K562 (cell line): ENCODE data around the gene PLCG2. TPM values are rescaled to one million over a fixed set of nuclear protein-coding genes. Genes with fewer than 3 reads are reported as not detected.

Source experiments
- ATAC-seq: fragments of 200-7000 bp; cut with Tn5 transposase; 3 replicates; pipeline ENCODE4 v1.9.1; 2020; ENCODE audit warnings: moderate library complexity
- BruUV-seq: library from RNA; stranded (reverse); fragments of 400-500 nt; replicated peaks from 2 replicates; lab custom pipeline; 2021; lab: Mats Ljungman, UMichigan
- CTCF ChIA-PET: fragments of 300-600 bp; formaldehyde crosslinking; extraction: SDS; loops from one replicate; lab custom pipeline; 2021; ENCODE audit warnings: low intra/inter-chr PET ratio; lab: Yijun Ruan, JAX
- POLR2A ChIA-PET: fragments of 300-600, 350-650 bp; sonication (Branson Sonifier 250); formaldehyde crosslinking; extraction: SDS; loops from one replicate; lab custom pipeline; 2021; ENCODE audit warnings: antibody characterized with exemption, inconsistent platforms; lab: Yijun Ruan, JAX
- DNase-seq, 4 experiments: peaks; one replicate each; pipeline versions ENCODE4 v3.0.0 to v3.0.0-alpha.2; 2011 to 2018; ENCODE audit warnings: low spot score in 3 of 4, mixed read lengths in 3 of 4; ENCODE audit errors: extremely low read depth in 1 of 4
- FAIRE-seq: peaks from 2 replicates; lab custom pipeline; 2011; peaks lifted over from hg19 to GRCh38; lab: Jason Lieb, UNC
- H2AFZ ChIP-seq: 2 replicates; pipeline ENCODE4 v1.6.0; 2011; ENCODE audit warnings: low read depth, low read length, control low read depth, inconsistent platforms
- H3K27ac ChIP-seq: fragments of 200-600 bp; 3 replicates; pipeline ENCODE4 v1.8.0; 2011; ENCODE audit warnings: low read depth, mild to moderate bottlenecking, control low read depth, inconsistent platforms, low read length, moderate library complexity, mixed read lengths; ENCODE audit errors: extremely low read depth
- H3K27me3 ChIP-seq, 2 experiments: fragments of 300-600 bp in 1 of 2; 2 replicates in 1 of 2; 3 replicates in 1 of 2; pipeline versions ENCODE4 v1.6.0 to v1.8.0; 2011; ENCODE audit warnings: inconsistent platforms in 2 of 2, low read length in 2 of 2, mild to moderate bottlenecking in 1 of 2, mixed read lengths in 1 of 2, moderate library complexity in 1 of 2; ENCODE audit not compliant: control insufficient read depth in 2 of 2, insufficient read depth in 2 of 2
- H3K36me3 ChIP-seq: fragments of 300-600 bp; 3 replicates; pipeline ENCODE4 v1.8.0; 2011; ENCODE audit warnings: mild to moderate bottlenecking, low read length, inconsistent platforms; ENCODE audit not compliant: control insufficient read depth, insufficient read depth
- H3K4me1 ChIP-seq, 2 experiments: fragments of 200-600 bp in 1 of 2; replicated peaks in 1 of 2; 2 replicates in 1 of 2; 3 replicates in 1 of 2; pipeline versions ENCODE4 v1.5.1 to v1.8.0; 2011; ENCODE audit warnings: inconsistent platforms in 2 of 2, low read length in 2 of 2, mild to moderate bottlenecking in 1 of 2, mixed read lengths in 1 of 2, moderate library complexity in 1 of 2; ENCODE audit not compliant: control insufficient read depth in 2 of 2, insufficient read depth in 2 of 2
- H3K4me2 ChIP-seq: 2 replicates; pipeline ENCODE4 v1.6.1; 2011; ENCODE audit warnings: low read length, control low read depth, inconsistent platforms, mixed read lengths; ENCODE audit not compliant: insufficient read depth
- H3K4me3 ChIP-seq: fragments of 200-600 bp; sonication (generic), shearing (Covaris generic); 2 replicates; pipeline ENCODE4 v1.5.1; 2016; ENCODE audit warnings: control low read depth, inconsistent platforms
- H3K79me2 ChIP-seq: fragments of 200-600 bp; 3 replicates; pipeline ENCODE4 v1.8.0; 2011; ENCODE audit warnings: low read length, inconsistent platforms; ENCODE audit not compliant: control insufficient read depth, insufficient read depth
- H3K9ac ChIP-seq, 2 experiments: 2 replicates each; pipeline versions ENCODE4 v1.6.0 to v1.6.1; 2011; ENCODE audit warnings: low read depth in 2 of 2, low read length in 2 of 2, control low read depth in 1 of 2, inconsistent platforms in 1 of 2, mild to moderate bottlenecking in 1 of 2, mixed read lengths in 1 of 2; ENCODE audit not compliant: insufficient read depth in 1 of 2
- H3K9me1 ChIP-seq: one replicate; pipeline ENCODE4 v1.6.0; 2011; ENCODE audit warnings: inconsistent platforms, mild to moderate bottlenecking, low read length, moderate library complexity; ENCODE audit not compliant: control insufficient read depth, insufficient read depth
- H3K9me3 ChIP-seq: replicated peaks from 2 replicates; pipeline ENCODE4 v1.5.1; 2011; ENCODE audit warnings: low read depth, low read length, inconsistent platforms; ENCODE audit not compliant: control insufficient read depth, insufficient read depth
- H4K20me1 ChIP-seq: replicated peaks from 2 replicates; pipeline ENCODE4 v1.6.1; 2011; ENCODE audit warnings: low read length, inconsistent platforms, mixed read lengths; ENCODE audit not compliant: control insufficient read depth, insufficient read depth
- ASH1L ChIP-seq: fragments of 450-650 bp; IDR thresholded peaks from 2 replicates; pipeline ENCODE4 v1.6.1; 2018; ENCODE audit warnings: borderline replicate concordance, mild to moderate bottlenecking, low read depth; ENCODE audit not compliant: partially characterized antibody
- ELF2 ChIP-seq: fragments of 250-450 bp; sonication (Bioruptor Pico); IDR thresholded peaks from 2 replicates; pipeline ENCODE4 v1.5.0; 2021; ENCODE audit warnings: mild to moderate bottlenecking
- GABPA ChIP-seq: fragments of 200-800 bp; sonication (Bioruptor generic); conservative IDR thresholded peaks from 2 replicates; pipeline ENCODE4 v1.6.1; 2016; ENCODE audit warnings: low read depth, missing genetic modification characterization, missing compliant biosample characterization
- KDM1A ChIP-seq, 2 experiments: fragments of 450-650 bp; IDR thresholded peaks; 2 replicates each; pipeline ENCODE4 v1.6.1; 2016; ENCODE audit warnings: mild to moderate bottlenecking in 2 of 2
- SP2 ChIP-seq: IDR thresholded peaks from 2 replicates; pipeline ENCODE4 v1.6.1; 2011; ENCODE audit warnings: mild to moderate bottlenecking, low read depth, low read length, moderate library complexity; ENCODE audit not compliant: poor library complexity, severe bottlenecking; ENCODE audit errors: extremely low read depth
- ZNF384 ChIP-seq: IDR thresholded peaks from 2 replicates; pipeline ENCODE4 v1.6.1; 2012; ENCODE audit warnings: low read depth, low read length, improper control_type of control experiment
- ZNF407 ChIP-seq: fragments of 450-650 bp; IDR thresholded peaks from 2 replicates; pipeline ENCODE4 v1.6.1; 2016; ENCODE audit warnings: low read depth
- ZNF592 ChIP-seq: fragments of 450-650 bp; IDR thresholded peaks from 2 replicates; pipeline ENCODE4 v1.6.1; 2017; ENCODE audit warnings: antibody characterized with exemption, mild to moderate bottlenecking
- WGBS: fragments of 100-300 bp; shearing (Covaris generic); methylation state at CpG from one replicate; pipeline ENCODE4 v1.1.6; 2016; ENCODE audit warnings: low coverage, mixed read lengths; ENCODE audit not compliant: insufficient coverage; ENCODE audit errors: missing lambda C conversion rate; 5-methylcytosine and 5-hydroxymethylcytosine counted together
- in situ Hi-C: fragments of 300-500 bp; cut with MboI; formaldehyde crosslinking; loops from 4 replicates; pipeline ENCODE4 v1.15.0; 2018; ENCODE audit warnings: inconsistent platforms, mixed read lengths
- intact Hi-C: fragments of 100-400 bp; cut with micrococcal nuclease; formaldehyde crosslinking; loops from 2 replicates; pipeline ENCODE4 v1.14.2; 2022
- polyA plus RNA-seq, 8 experiments: library from polyadenylated mRNA; depleted of rRNA in 4 of 8; stranded (reverse) in 5 of 8; unstranded in 3 of 8; fragments of >200 nt; fragmentation: Nextera tagmentation in 2 of 8; fragmentation: Illumina TruSeq in 1 of 8; extraction: Ambion mirVana in 2 of 8; extraction: Trizol in 1 of 8; gene quantifications; 2 replicates each; pipeline versions ENCODE4 v1.2.1 to v1.2.3, GENCODE V29; 2011 to 2014; ENCODE audit warnings: inconsistent platforms in 1 of 8, missing spikeins in 1 of 8
- total RNA-seq, 7 experiments: library from RNA; depleted of rRNA in 6 of 7; stranded (reverse); fragments of >200 nt in 6 of 7; fragmentation: Illumina TruSeq in 2 of 7; extraction: Trizol in 2 of 7; gene quantifications; 2 replicates each; pipeline versions ENCODE4 v1.2.1 to v1.2.3, GENCODE V29; 2011 to 2021; ENCODE audit warnings: low replicate concordance in 1 of 7

Gene PLCG2
- total and polyA plus RNA-seq, 9 of the 15 experiments (the other 6 are each of a cell fraction or from before 2014, with no cell fraction given), result 0.94 to 7.1 (median 3.1) TPM

DNA sequence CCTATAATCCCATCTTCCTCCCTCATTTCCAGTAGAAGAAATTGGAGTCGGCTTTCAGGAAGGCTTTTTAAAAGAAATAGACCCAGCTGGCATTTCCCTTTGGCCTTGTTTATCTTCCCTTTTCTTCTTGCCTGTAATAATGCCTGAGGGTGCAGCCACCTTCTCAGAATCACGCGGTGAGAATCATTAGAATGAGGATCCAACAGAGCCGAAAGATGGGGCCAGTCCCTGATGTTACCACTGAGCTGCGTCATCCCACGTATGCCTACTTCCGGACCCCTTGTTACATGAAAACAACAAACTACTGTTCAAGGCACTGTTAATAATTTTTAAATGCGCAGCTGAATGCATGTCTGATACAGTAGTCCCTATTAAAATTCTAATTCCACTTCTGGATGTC, 208.0 kb downstream of the PLCG2 start:
- Histone ChIP-seq H2AFZ (no peak overlapping the region), H3K4me3 (no peak overlapping the region)
- POLR2A ChIA-PET, result interaction anchor here (0.6 to 1.4 kb wide), 3 partner anchors 10 to 1460 kb away, joined by 3 to 5 read pairs (median 3); no protein-coding TSS in a partner anchor
- BruUV-seq, result no TSS peak
- TF ChIP-seq GABPA (tag) (peak; percentile 25; the same call in 1 of the 2 replicates), SP2 (no peak), ASH1L (no peak), KDM1A (IDR thresholded peaks at IDR 0.05) (no peak), ELF2 (CRISPR knock-in tag) (no peak), ZNF384 (no peak), ZNF592 (no peak), ZNF407 (no peak)
- TF ChIP-seq, all 486 proteins: peak for 1
- in situ Hi-C loops (no loop called here), intact Hi-C loops (no loop called here)
- FAIRE-seq (no peak), ATAC-seq (no peak), DNase-seq (no peak)
- no peaks in the 10 kb centered on the region for H3K9me1 ChIP-seq
- no peaks in the 10 kb centered on the region for H4K20me1 ChIP-seq
- H3K27ac ChIP-seq, result no peak overlapping the region
- H3K9ac ChIP-seq, result no peak overlapping the region
- no peaks in the 10 kb centered on the region for H3K4me1 ChIP-seq
- H3K36me3 ChIP-seq, result no peaks in the 10 kb centered on the region
- H3K27me3 ChIP-seq, result peaks cover 3 to 9% of the 10 kb centered on the region in 2 experiments; a peak in 3 of 5 replicates
- WGBS, result 1% methylated on average over 8 of the region's 8 CpGs
- no peak overlapping the region for H3K4me2 ChIP-seq
- no peaks in the 10 kb centered on the region for H3K79me2 ChIP-seq
- H3K9me3 ChIP-seq, result no peaks in the 10 kb centered on the region
- CTCF ChIA-PET, result no interaction called here
